AG09309 (cell line): ENCODE data around the gene SMAP2.

Source experiments
- DNase-seq: peaks from one replicate; pipeline ENCODE4 v3.0.0-alpha.2; 2010; ENCODE audit warnings: low read depth
- H3K4me3 ChIP-seq: 2 replicates; pipeline ENCODE4 v1.5.1; 2011; ENCODE audit warnings: mild to moderate bottlenecking, low read depth, low read length, moderate library complexity; ENCODE audit not compliant: control insufficient read depth
- CTCF ChIP-seq: IDR thresholded peaks from 2 replicates; pipeline ENCODE4 v1.5.1; 2011; ENCODE audit warnings: mild to moderate bottlenecking, low read depth, low read length, inconsistent platforms; ENCODE audit not compliant: insufficient read depth, control insufficient read depth; ENCODE audit errors: missing control alignments

The SMAP2 gene

GRCh38 chr1:40389871-40390560 is 16.5 kb downstream of the SMAP2 start:
- no peak for TF ChIP-seq CTCF
- no peak overlapping the region for H3K4me3 ChIP-seq
- DNase-seq: peak; percentile 89

- no peak for TF ChIP-seq CTCF
- no peak for DNase-seq
- H3K4me3 ChIP-seq: no peak overlapping the region
Measured at GRCh38 chr1:40390857-40391256, 17.3 kb downstream of the SMAP2 start.

- DNase-seq: no peak
- TF ChIP-seq CTCF: no peak
- H3K4me3 ChIP-seq: no peak overlapping the region
Measured at GRCh38 chr1:40391688-40392145, 18.2 kb downstream of the SMAP2 start.

GRCh38 chr1:40392221-40392620 is 18.7 kb downstream of the SMAP2 start:
- no peak overlapping the region for H3K4me3 ChIP-seq
- peak; percentile 63 for DNase-seq
- TF ChIP-seq CTCF: no peak

- no peak for DNase-seq
- H3K4me3 ChIP-seq: no peak overlapping the region
- no peak for TF ChIP-seq CTCF
Measured at GRCh38 chr1:40393173-40393572, 19.6 kb downstream of the SMAP2 start.

GRCh38 chr1:40394491-40395172 is 21.1 kb downstream of the SMAP2 start:
- H3K4me3 ChIP-seq: no peak overlapping the region
- no peak for TF ChIP-seq CTCF
- DNase-seq: no peak
